ENCODE measurements around the gene SH2D2A. TPM values are rescaled to one million over a fixed set of nuclear protein-coding genes. Genes with fewer than 3 reads are reported as not detected.

SH2D2A gene
- total and polyA plus RNA-seq, 9 of the 15 experiments (the other 6 are each of a cell fraction or from before 2014, with no cell fraction given), result 0.89 to 33.6 (median 6.9) TPM

DNA sequence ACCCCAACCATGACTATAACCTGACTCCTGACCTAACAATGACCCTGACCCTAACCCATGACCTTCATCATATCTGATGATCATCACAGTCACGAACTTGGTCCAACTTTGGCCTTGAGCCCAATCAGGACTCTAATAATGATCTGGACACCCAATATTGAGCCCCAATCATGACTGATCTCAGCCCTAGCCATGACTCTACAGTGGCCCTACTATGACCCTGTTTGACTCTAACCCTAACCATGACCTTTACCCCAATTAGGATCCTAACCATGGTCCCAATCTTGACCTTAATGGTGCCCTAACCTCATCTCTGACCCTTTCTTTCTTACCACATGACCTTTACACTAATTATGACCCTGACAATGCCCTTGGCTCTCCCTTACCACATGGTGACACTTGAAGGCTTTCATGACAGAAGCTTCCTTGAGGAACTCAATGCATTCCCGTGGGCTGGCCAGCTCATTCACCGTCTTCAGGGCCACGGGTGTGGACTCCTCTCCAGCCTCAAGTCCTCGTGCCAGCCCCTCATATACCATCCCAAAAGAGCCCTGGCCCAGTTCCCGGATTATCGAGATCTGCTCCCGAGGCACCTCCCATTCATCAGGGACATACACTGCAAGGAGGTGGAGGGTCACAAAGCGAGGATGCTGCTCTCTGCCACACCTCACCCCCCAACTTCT, 26.1 kb upstream of the SH2D2A start (continued):
- TF ChIP-seq, protein P1, sequence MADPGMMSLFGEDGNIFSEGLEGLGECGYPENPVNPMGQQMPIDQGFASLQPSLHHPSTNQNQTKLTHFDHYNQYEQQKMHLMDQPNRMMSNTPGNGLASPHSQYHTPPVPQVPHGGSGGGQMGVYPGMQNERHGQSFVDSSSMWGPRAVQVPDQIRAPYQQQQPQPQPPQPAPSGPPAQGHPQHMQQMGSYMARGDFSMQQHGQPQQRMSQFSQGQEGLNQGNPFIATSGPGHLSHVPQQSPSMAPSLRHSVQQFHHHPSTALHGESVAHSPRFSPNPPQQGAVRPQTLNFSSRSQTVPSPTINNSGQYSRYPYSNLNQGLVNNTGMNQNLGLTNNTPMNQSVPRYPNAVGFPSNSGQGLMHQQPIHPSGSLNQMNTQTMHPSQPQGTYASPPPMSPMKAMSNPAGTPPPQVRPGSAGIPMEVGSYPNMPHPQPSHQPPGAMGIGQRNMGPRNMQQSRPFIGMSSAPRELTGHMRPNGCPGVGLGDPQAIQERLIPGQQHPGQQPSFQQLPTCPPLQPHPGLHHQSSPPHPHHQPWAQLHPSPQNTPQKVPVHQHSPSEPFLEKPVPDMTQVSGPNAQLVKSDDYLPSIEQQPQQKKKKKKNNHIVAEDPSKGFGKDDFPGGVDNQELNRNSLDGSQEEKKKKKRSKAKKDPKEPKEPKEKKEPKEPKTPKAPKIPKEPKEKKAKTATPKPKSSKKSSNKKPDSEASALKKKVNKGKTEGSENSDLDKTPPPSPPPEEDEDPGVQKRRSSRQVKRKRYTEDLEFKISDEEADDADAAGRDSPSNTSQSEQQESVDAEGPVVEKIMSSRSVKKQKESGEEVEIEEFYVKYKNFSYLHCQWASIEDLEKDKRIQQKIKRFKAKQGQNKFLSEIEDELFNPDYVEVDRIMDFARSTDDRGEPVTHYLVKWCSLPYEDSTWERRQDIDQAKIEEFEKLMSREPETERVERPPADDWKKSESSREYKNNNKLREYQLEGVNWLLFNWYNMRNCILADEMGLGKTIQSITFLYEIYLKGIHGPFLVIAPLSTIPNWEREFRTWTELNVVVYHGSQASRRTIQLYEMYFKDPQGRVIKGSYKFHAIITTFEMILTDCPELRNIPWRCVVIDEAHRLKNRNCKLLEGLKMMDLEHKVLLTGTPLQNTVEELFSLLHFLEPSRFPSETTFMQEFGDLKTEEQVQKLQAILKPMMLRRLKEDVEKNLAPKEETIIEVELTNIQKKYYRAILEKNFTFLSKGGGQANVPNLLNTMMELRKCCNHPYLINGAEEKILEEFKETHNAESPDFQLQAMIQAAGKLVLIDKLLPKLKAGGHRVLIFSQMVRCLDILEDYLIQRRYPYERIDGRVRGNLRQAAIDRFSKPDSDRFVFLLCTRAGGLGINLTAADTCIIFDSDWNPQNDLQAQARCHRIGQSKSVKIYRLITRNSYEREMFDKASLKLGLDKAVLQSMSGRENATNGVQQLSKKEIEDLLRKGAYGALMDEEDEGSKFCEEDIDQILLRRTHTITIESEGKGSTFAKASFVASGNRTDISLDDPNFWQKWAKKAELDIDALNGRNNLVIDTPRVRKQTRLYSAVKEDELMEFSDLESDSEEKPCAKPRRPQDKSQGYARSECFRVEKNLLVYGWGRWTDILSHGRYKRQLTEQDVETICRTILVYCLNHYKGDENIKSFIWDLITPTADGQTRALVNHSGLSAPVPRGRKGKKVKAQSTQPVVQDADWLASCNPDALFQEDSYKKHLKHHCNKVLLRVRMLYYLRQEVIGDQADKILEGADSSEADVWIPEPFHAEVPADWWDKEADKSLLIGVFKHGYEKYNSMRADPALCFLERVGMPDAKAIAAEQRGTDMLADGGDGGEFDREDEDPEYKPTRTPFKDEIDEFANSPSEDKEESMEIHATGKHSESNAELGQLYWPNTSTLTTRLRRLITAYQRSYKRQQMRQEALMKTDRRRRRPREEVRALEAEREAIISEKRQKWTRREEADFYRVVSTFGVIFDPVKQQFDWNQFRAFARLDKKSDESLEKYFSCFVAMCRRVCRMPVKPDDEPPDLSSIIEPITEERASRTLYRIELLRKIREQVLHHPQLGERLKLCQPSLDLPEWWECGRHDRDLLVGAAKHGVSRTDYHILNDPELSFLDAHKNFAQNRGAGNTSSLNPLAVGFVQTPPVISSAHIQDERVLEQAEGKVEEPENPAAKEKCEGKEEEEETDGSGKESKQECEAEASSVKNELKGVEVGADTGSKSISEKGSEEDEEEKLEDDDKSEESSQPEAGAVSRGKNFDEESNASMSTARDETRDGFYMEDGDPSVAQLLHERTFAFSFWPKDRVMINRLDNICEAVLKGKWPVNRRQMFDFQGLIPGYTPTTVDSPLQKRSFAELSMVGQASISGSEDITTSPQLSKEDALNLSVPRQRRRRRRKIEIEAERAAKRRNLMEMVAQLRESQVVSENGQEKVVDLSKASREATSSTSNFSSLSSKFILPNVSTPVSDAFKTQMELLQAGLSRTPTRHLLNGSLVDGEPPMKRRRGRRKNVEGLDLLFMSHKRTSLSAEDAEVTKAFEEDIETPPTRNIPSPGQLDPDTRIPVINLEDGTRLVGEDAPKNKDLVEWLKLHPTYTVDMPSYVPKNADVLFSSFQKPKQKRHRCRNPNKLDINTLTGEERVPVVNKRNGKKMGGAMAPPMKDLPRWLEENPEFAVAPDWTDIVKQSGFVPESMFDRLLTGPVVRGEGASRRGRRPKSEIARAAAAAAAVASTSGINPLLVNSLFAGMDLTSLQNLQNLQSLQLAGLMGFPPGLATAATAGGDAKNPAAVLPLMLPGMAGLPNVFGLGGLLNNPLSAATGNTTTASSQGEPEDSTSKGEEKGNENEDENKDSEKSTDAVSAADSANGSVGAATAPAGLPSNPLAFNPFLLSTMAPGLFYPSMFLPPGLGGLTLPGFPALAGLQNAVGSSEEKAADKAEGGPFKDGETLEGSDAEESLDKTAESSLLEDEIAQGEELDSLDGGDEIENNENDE (IDR thresholded peaks at IDR 0.05; ENCODE audit: low read depth, low read length), result no peak
- TF ChIP-seq, protein P2, sequence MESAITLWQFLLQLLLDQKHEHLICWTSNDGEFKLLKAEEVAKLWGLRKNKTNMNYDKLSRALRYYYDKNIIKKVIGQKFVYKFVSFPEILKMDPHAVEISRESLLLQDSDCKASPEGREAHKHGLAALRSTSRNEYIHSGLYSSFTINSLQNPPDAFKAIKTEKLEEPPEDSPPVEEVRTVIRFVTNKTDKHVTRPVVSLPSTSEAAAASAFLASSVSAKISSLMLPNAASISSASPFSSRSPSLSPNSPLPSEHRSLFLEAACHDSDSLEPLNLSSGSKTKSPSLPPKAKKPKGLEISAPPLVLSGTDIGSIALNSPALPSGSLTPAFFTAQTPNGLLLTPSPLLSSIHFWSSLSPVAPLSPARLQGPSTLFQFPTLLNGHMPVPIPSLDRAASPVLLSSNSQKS (CRISPR knock-in tag; IDR thresholded peaks at IDR 0.05), result no peak
- no peak for TF ChIP-seq HDAC8 (tag; IDR thresholded peaks at IDR 0.05)
- TF ChIP-seq, protein P3, sequence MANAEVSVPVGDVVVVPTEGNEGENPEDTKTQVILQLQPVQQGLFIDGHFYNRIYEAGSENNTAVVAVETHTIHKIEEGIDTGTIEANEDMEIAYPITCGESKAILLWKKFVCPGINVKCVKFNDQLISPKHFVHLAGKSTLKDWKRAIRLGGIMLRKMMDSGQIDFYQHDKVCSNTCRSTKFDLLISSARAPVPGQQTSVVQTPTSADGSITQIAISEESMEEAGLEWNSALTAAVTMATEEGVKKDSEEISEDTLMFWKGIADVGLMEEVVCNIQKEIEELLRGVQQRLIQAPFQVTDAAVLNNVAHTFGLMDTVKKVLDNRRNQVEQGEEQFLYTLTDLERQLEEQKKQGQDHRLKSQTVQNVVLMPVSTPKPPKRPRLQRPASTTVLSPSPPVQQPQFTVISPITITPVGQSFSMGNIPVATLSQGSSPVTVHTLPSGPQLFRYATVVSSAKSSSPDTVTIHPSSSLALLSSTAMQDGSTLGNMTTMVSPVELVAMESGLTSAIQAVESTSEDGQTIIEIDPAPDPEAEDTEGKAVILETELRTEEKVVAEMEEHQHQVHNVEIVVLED (CRISPR knock-in tag; IDR thresholded peaks at IDR 0.05), result no peak
- TF ChIP-seq, protein P4, sequence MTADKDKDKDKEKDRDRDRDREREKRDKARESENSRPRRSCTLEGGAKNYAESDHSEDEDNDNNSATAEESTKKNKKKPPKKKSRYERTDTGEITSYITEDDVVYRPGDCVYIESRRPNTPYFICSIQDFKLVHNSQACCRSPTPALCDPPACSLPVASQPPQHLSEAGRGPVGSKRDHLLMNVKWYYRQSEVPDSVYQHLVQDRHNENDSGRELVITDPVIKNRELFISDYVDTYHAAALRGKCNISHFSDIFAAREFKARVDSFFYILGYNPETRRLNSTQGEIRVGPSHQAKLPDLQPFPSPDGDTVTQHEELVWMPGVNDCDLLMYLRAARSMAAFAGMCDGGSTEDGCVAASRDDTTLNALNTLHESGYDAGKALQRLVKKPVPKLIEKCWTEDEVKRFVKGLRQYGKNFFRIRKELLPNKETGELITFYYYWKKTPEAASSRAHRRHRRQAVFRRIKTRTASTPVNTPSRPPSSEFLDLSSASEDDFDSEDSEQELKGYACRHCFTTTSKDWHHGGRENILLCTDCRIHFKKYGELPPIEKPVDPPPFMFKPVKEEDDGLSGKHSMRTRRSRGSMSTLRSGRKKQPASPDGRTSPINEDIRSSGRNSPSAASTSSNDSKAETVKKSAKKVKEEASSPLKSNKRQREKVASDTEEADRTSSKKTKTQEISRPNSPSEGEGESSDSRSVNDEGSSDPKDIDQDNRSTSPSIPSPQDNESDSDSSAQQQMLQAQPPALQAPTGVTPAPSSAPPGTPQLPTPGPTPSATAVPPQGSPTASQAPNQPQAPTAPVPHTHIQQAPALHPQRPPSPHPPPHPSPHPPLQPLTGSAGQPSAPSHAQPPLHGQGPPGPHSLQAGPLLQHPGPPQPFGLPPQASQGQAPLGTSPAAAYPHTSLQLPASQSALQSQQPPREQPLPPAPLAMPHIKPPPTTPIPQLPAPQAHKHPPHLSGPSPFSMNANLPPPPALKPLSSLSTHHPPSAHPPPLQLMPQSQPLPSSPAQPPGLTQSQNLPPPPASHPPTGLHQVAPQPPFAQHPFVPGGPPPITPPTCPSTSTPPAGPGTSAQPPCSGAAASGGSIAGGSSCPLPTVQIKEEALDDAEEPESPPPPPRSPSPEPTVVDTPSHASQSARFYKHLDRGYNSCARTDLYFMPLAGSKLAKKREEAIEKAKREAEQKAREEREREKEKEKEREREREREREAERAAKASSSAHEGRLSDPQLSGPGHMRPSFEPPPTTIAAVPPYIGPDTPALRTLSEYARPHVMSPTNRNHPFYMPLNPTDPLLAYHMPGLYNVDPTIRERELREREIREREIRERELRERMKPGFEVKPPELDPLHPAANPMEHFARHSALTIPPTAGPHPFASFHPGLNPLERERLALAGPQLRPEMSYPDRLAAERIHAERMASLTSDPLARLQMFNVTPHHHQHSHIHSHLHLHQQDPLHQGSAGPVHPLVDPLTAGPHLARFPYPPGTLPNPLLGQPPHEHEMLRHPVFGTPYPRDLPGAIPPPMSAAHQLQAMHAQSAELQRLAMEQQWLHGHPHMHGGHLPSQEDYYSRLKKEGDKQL (CRISPR knock-in tag; IDR thresholded peaks at IDR 0.05; ENCODE audit: borderline replicate concordance), result no peak
- TF ChIP-seq RBM14 (IDR thresholded peaks at IDR 0.05; ENCODE audit: borderline replicate concordance, insufficient read depth, low read depth, low read length), result no peak

Measured in K562 (cell line).